Measurements from ENCODE around the gene TOMM6.

The TOMM6 gene

DNA sequence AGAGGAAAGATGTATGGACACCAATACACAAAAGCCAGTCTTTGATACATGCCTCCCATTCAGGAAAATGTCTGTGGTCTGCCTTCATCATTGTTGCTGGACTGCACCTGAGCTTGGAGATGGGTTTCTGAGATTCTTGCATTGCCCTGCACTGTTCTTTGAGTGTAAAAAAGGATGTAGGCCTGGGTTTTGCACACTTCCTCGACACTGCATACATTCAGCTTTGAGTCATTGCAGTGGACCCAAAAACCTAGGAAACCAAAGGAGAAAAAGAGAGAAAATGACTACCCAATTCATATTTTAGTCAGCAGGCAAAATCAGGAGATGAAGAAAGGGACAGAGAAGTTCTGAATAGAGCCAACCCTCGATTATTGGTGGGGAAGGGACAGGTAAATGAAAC is 9.0 kb downstream of the TOMM6 start:
- Histone ChIP-seq H3K36me3 (ENCODE audit: low read length) (peaks cover 5% of the 10 kb centered on the region; the same call in 1 of the 2 replicates), H4K20me1 (ENCODE audit: low read depth, low read length) (no peaks in the 10 kb centered on the region), H3K79me2 (ENCODE audit: insufficient read depth, low read length) (no peaks in the 10 kb centered on the region), H3F3A (ENCODE audit: insufficient read depth) (peaks cover 24% of the 10 kb centered on the region), H2AFZ (ENCODE audit: low read depth, low read length, severe bottlenecking) (no peak overlapping the region), H3K9me3 (ENCODE audit: insufficient read depth, low read length) (no peaks in the 10 kb centered on the region), H3K9ac (ENCODE audit: low read length) (no peak overlapping the region), H3K27ac (ENCODE audit: low read depth, low read length) (no peak overlapping the region), H3K4me2 (ENCODE audit: low read depth, low read length, poor library complexity, severe bottlenecking) (no peak overlapping the region), H3K9me2 (replicated peaks; ENCODE audit: insufficient read depth, low read length) (no peaks in the 10 kb centered on the region), H3K4me3 (ENCODE audit: insufficient read depth, low read length, poor library complexity, severe bottlenecking) (no peak overlapping the region), H3K27me3 (ENCODE audit: low read length) (no peaks in the 10 kb centered on the region)
- TF ChIP-seq EZH2phosphoT487 (conservative IDR thresholded peaks at IDR 0.05; ENCODE audit: low read length), result no peak
- TF ChIP-seq, protein P1, sequence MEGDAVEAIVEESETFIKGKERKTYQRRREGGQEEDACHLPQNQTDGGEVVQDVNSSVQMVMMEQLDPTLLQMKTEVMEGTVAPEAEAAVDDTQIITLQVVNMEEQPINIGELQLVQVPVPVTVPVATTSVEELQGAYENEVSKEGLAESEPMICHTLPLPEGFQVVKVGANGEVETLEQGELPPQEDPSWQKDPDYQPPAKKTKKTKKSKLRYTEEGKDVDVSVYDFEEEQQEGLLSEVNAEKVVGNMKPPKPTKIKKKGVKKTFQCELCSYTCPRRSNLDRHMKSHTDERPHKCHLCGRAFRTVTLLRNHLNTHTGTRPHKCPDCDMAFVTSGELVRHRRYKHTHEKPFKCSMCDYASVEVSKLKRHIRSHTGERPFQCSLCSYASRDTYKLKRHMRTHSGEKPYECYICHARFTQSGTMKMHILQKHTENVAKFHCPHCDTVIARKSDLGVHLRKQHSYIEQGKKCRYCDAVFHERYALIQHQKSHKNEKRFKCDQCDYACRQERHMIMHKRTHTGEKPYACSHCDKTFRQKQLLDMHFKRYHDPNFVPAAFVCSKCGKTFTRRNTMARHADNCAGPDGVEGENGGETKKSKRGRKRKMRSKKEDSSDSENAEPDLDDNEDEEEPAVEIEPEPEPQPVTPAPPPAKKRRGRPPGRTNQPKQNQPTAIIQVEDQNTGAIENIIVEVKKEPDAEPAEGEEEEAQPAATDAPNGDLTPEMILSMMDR (IDR thresholded peaks at IDR 0.05; ENCODE audit: insufficient read depth, low read length, poor library complexity, severe bottlenecking), result no peak

- Histone ChIP-seq H4K20me1 (ENCODE audit: low read depth, low read length) (no peaks in the 10 kb centered on the region), H3F3A (ENCODE audit: insufficient read depth) (peaks cover 18% of the 10 kb centered on the region; the same call in 1 of the 2 replicates), H3K79me2 (ENCODE audit: insufficient read depth, low read length) (no peaks in the 10 kb centered on the region), H3K9me2 (replicated peaks; ENCODE audit: insufficient read depth, low read length) (no peaks in the 10 kb centered on the region), H3K36me3 (ENCODE audit: low read length) (peaks cover 4% of the 10 kb centered on the region; the same call in 1 of the 2 replicates), H3K9me3 (ENCODE audit: insufficient read depth, low read length) (no peaks in the 10 kb centered on the region), H3K4me2 (ENCODE audit: low read depth, low read length, poor library complexity, severe bottlenecking) (no peak overlapping the region), H3K4me3 (ENCODE audit: insufficient read depth, low read length, poor library complexity, severe bottlenecking) (no peak overlapping the region), H3K9ac (ENCODE audit: low read length) (no peak overlapping the region), H2AFZ (ENCODE audit: low read depth, low read length, severe bottlenecking) (no peak overlapping the region), H3K27ac (ENCODE audit: low read depth, low read length) (no peak overlapping the region), H3K27me3 (ENCODE audit: low read length) (no peaks in the 10 kb centered on the region)
- TF ChIP-seq EZH2phosphoT487 (conservative IDR thresholded peaks at IDR 0.05; ENCODE audit: low read length), result no peak
- TF ChIP-seq, protein P1 (IDR thresholded peaks at IDR 0.05; ENCODE audit: insufficient read depth, low read length, poor library complexity, severe bottlenecking), result no peak
These were observed 11.5 kb downstream of the TOMM6 start for GRCh38 chr6:41798901-41799558.

DNA sequence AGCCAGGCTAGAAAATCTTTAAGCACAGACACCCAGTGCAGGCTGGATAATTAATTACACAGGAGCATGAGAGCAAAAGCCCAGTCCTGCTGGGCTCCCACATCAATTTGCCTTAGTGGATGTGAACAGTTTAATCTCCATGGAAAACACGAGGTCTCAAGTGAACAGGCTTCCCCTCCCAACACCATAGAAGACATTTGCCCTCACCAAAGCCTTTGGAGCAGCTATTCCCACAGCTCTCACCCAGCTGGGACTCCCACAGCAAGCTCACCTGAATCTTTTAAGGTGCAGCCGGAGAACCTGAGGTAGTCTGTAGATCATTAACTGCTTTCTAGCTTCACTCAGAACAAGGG is 12.0 kb downstream of the TOMM6 start:
- Histone ChIP-seq H4K20me1 (ENCODE audit: low read depth, low read length) (no peaks in the 10 kb centered on the region), H3K27me3 (ENCODE audit: low read length) (no peaks in the 10 kb centered on the region), H3K4me2 (ENCODE audit: low read depth, low read length, poor library complexity, severe bottlenecking) (no peak overlapping the region), H3K9me2 (replicated peaks; ENCODE audit: insufficient read depth, low read length) (no peaks in the 10 kb centered on the region), H3K27ac (ENCODE audit: low read depth, low read length) (no peak overlapping the region), H3F3A (ENCODE audit: insufficient read depth) (peaks cover 13% of the 10 kb centered on the region; the same call in 1 of the 2 replicates), H3K9me3 (ENCODE audit: insufficient read depth, low read length) (no peaks in the 10 kb centered on the region), H2AFZ (ENCODE audit: low read depth, low read length, severe bottlenecking) (no peak overlapping the region), H3K36me3 (ENCODE audit: low read length) (peaks cover 4% of the 10 kb centered on the region; the same call in 1 of the 2 replicates), H3K9ac (ENCODE audit: low read length) (no peak overlapping the region), H3K79me2 (ENCODE audit: insufficient read depth, low read length) (no peaks in the 10 kb centered on the region), H3K4me3 (ENCODE audit: insufficient read depth, low read length, poor library complexity, severe bottlenecking) (no peak overlapping the region)
- TF ChIP-seq, protein P1 (IDR thresholded peaks at IDR 0.05; ENCODE audit: insufficient read depth, low read length, poor library complexity, severe bottlenecking), result no peak
- TF ChIP-seq EZH2phosphoT487 (conservative IDR thresholded peaks at IDR 0.05; ENCODE audit: low read length), result no peak

All from SU-DHL-6 (cell line).